Body of pancreas (tissue), 4 donors: ENCODE results near the gene RGS6.

Experiments used
- CTCF ChIP-seq, 7 experiments: fragments of 450-650 bp in 4 of 7; fragments of 200-600 bp in 3 of 7; sonication (generic) in 3 of 7; IDR thresholded peaks; one replicate each; pipeline ENCODE4 v1.5.1; 2016 to 2019; ENCODE audit warnings: antibody characterized with exemption in 7 of 7
- POLR2A ChIP-seq, 3 donors: fragments of 450-650 bp; IDR thresholded peaks; one replicate each; pipeline ENCODE4 v1.6.1; 2016; ENCODE audit warnings: antibody characterized with exemption in 3 of 3, mild to moderate bottlenecking in 2 of 3

- no peak for TF ChIP-seq CTCF (IDR thresholded peaks at IDR 0.05)
- no peak for TF ChIP-seq POLR2A (IDR thresholded peaks at IDR 0.05)
Measured at GRCh38 chr14:72588521-72588920, 656.3 kb downstream of the RGS6 start.
